HG02884 (cell line): ENCODE results near the gene LCN6.

Experiments
- ATAC-seq: cut with Tn5 transposase; IDR thresholded peaks from one replicate; pipeline ENCODE4 v1.9.1; 2021; ENCODE audit warnings: mild to moderate bottlenecking, moderate library complexity; ENCODE audit not compliant: unreplicated experiment

Gene LCN6

DNA sequence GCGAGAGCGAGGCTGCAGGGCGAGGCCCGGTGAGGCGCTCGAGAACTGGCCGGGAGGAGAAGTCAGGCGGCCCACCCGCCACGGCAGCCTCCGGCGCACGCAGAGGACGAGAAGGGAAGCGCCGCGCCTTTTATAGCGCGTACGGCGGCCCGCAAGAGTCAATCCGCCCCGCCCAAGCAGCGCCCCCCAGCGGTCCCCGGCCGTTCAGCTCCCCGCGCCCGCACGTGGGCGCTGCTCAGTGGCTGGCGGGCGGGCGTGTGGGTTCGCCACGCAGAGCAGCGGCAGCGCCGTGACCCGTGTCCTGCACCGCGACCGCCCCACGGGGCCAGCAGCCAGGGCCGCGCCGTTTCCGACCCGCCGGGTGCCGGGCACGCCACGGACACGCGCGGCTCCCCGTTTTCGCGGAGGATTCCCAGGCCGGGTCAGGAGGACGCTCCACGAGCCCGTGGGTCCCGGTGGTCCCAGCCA is 20.2 kb downstream of the LCN6 start:
- peak; percentile 51 for ATAC-seq

DNA sequence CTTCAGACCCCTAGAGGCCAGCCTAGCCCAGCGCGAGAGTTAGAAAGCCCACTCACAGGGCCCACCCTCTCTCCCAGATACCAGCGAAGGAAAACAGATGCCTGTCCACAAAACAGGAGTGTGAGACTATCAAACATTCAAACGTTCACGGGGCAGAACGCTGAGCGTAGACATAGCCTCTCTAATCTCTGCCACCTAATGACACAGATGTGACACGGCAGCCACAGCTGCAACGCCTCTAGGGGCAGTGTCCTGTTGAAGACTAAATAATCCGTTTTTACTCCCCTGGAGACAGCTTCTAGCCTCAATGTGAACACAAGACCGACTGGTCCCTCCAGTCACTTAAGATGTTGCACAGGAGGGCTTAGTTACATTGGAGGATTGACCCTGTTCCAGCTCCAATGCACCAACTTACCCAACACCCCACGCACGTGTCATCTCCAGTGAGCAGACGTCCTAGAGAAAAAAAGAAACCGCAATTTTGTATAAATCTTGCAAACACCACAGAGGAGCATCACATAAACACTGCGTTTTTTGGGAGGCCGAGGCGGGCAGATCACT is 21.6 kb downstream of the LCN6 start:
- ATAC-seq: no peak

DNA sequence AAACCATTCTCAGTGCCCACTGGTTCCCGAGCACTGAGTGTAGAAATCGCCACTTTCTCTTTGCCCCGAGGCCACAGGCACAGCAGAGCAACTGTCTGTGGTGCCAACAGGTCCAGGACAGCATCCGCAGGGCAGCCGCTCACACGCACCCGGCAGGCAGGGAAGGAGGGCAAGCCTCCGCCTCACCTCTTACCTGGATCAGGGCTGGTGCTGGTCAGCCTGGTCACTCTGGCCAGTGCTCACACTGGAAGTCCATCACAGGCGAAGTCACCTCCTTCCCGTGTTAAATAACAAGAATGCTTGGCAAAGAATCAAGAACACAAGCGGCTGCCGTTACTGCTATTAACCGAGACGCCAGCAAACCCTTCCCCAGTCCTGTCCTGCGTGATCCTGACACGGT is 22.2 kb downstream of the LCN6 start:
- ATAC-seq: no peak

DNA sequence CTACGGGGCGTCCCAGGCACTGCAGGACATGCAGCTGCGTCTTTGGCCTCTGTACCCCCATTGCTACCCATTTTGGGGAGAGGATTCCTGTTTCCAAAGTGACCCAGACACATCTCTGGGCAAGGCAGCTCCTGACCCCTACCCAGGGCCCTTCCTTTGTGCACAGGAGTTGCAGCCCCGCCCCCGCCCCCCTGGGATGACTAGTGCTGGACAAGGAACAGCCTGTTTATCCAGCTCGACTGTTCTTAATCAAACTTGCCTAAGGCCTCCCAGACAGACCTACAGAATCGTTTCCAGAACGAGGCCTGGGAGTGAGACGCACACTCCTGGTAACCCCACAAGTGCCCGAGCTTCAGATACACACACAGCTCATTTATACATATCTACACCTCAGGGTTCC is 22.7 kb downstream of the LCN6 start:
- ATAC-seq: no peak

DNA sequence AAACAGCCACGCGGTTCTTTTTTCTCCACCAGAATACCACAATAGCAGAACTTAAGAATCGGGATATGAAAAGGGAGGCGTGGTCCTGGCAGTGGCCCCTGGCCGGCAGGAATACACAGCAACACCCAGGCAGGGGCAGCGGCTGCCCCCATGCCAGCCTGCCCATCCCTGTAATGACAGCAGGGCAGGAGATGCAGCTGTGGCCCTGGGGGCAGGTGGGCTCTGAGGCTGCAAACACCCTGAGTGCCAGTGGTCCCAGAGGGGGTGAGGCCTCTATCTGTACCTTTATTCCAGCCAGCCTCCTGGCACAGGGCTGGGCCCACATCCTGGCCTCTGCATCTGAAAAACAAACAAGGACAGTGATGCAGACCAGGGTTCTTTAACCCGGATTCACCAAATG is 23.6 kb downstream of the LCN6 start:
- no peak for ATAC-seq

DNA sequence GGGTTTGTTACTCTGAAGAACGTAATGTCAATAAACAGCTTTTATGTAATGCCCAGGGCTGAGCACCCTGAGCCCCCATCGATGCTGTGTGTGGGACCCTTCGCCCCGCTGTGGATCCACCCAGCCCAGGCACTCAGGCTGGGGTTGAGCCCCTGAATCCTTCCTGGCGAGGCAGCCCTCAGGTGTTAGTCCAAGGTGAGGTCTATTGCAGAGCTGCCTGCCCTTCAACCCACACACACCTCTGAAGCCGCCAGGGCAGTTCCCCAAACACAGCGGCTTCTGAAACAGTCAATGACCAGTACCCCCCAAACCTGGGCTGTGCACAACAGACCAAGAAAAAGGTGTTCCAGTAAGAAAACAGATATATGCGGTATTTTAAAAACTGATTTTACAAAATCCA is 24.3 kb downstream of the LCN6 start:
- ATAC-seq: no peak

DNA sequence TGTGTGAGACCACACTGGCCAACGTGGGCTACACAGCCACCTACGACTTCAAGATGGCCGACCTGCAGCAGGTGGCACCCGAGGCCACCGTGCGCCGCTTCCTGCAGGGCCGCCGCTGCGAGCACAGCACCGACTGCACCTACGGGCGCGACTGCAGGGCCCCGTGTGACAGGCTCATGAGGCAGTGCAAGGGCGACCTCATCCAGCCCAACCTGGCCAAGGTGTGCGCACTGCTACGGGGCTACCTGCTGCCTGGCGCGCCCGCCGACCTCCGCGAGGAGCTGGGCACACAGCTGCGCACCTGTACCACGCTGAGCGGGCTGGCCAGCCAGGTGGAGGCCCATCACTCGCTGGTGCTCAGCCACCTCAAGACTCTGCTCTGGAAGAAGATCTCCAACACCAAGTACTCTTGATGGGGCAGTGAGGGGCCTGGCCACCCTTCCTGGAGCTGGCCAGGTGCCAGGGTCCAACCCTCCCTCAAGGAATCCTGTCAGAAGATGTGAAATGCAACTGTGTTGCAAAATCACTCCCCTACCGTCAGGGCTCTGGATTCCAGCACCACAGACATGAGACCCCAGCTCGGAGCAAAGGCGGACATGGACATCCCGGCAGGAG is 24.9 kb downstream of the LCN6 start:
- no peak for ATAC-seq

DNA sequence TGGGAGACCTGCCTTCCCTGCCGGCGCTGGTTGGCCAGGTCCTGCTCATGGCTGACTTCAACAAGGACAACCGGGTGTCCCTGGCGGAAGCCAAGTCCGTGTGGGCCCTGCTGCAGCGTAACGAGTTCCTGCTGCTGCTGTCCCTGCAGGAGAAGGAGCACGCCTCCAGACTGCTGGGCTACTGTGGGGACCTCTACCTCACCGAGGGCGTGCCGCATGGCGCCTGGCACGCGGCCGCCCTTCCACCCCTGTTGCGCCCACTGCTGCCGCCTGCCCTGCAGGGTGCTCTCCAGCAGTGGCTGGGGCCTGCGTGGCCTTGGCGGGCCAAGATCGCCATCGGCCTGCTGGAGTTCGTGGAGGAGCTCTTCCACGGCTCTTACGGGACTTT is 25.4 kb downstream of the LCN6 start:
- no peak for ATAC-seq

DNA sequence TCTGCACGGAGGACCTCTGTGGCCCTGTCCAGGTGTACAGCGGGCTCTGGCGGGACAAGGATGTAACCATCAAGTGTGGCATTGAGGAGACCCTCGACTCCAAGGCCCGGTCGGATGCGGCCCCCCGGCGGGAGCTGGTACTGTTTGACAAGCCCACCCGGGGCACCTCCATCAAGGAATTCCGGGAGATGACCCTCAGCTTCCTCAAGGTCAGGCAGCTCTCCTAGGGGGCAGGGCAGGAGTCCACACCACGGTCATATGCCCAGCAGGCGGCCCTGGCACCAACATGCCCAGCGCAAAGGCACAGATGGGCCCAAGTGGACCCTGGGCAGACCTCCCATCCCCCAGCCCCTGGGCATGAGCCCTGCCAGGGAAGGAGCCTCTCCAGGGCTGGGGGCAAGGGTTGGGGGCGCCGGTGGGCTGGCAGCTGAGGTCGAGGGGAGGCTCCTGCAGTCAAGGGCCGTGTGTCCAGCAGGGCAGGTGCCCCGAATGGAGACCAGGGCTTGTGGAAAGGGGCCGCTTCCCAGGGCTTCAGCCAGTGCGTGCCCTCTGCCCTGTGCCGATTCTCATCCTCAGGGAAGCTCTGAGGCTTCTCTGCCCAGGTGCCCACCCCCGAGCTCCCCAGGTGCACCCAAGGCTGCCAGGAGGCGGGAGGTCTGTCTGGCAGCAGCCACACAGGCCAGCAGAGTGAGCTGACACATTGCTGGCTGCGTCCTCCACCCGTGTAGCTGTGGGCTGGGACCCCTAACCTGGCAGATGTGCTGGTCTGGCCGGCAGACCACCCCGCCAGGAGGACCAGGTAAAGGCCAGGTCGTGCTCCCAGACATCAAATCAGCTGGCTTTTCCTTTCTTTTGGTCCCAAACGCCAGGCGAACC is 26.0 kb downstream of the LCN6 start:
- ATAC-seq: no peak

DNA sequence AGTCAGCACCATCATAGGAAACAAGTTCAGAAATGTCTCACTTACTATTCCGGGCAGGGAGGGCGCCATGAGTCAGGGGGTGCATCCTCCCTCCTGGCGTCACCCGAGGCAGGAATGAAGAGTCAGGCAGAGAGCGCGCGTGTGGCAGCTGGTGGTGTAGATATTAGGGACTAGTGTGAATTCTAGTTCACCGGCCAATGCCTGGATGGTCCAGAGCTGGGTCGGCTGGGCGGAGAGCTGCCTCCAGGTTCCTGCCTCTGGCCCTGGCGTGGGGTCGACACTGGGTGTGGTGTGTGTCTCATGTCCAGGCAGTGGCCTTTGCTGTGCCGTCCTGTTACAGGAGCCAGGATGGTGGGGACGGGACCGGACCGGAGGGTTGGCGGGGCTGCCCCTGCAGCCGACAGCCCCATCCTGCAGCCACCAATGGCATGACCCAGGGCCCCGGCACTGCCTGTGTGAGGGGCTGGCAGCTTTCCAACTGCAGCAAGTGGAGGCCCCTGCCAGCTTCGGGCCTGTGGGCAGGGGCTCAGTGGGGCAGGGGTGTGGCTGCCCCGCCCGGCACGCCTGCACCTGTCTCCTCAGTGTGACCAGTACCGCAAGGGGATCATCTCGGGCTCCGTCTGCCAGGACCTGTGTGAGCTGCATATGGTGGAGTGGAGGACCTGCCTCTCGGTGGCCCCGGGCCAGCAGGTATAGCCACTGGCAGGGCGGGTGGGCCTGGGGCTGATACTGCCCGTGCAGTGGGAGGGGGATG is 26.8 kb downstream of the LCN6 start:
- ATAC-seq: no peak

DNA sequence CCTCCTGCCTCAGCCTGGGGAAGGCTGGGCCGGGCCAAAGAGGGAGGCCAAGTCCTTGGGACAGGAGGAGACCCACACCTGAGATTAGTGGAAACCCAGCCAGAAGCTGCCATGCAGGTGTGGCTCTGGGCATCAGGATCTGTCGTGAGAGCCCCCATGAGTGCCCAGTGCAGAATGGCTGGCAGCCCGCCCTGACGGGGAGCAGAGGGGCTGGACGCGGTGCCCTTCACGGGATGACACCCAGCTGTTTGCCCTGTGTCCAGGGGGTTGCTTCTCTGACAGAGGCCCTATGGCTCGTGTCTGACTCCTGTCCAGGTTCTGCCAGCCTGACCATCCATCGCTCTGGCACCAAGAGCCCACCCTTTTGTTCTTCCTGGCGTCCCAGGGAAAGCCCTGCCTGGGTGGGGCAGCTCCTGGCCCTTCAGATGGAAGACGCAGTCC is 27.4 kb downstream of the LCN6 start:
- no peak for ATAC-seq

DNA sequence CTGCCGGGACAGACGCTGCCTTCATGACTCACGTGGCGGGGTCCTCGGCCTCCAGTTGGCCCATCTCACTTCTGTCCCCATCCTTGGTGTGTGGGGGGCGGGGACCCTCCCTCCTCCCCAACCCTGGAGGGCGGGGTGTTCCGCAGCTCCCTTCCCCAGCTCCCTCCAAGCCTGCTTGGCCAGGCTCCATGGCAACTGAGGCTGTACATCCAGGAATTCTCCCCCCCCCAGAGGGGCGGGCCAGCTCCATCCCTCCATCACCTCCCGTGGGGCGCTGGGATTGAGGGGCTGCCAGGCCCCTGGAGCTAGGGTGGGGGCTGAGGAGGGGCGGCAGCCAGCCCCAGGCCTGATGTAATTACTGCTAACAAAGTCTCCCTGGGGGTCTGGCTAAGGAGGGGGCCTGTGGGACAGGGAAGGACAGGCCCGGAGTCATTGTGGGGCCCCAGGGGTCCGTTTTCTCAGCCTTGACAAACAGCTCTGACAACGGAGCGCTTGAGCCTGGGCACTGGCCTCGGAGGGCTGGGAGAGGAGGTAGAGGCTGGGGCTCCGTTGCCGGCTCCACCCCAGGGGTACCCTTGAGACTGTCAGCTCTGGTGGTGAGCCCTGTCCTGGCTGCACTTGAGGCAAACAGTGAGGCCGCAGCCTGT is 28.0 kb downstream of the LCN6 start:
- no peak for ATAC-seq

DNA sequence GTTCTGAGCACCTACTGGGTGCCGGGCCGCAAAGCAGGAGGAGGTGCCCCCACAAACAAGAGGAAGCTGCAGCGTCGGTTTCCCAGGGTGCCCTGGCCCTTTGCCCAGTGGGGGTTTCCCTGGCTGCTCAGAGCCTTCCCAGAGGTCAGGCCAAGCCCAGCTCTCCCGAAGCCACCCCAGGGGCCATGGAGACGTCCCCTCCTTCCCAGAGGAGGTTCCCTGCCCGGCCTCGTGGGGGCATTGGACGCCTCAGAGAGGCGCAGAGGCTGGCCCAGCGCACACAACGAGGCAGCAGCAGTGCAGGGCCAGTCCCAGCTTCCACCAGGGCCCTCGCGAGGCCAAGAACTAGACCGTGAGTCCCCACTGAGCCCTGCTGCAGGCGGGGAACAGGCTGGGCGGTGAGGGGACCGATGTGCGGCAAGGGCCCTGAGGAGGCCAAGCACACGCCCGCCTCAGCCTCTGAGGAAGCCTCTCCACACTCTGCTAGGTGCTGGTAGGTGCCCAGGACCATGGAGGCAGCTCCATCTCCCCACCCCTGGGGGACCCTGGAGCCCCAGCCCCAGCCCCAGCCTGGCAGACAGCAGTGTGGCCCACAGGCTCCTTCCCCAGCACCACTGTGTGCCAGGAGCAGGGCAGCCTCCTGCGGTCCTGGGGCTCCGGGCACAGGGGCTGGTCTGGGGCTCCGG is 29.0 kb downstream of the LCN6 start:
- ATAC-seq: no peak

DNA sequence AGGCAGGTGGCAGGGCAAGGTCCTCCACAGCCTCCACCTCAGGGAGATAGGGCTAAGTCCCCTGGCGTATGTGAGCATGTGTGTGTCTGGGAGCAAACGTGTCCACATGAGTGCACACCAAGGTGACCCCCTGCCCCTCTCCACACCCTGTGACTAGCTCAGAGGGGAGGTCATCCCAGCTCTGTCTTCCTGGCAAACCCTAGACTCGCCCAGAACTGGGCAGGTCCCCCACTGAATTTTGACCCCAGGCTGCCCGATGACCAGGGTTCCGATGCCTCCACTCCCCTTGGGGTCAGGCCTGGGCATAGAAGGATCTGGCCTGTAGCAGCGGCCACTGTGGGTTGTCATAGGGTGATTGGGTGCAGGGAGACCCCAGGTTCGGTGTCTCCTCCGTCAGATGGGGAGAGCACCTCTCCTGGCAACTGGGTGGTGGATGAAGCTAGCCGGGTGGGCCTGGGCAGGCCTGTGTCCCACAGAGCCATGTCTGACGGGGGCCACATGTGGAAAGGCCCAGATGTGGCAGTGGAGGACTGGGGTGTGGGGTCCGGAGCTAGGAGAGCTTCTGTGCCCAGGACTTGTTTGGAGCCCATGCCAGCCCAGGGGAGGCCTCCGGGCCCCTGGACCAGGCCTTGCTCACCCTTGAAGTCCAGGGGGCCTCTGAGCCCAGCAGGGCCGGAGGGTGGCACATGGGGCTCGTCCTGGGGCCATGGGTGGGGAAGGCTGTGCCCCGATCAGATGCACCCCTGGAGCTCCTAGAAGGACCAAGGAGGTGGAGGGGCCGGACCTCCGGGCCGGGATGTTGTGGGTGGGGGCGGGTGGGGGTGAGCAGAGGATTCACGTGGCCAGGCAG is 29.8 kb downstream of the LCN6 start:
- ATAC-seq: no peak

DNA sequence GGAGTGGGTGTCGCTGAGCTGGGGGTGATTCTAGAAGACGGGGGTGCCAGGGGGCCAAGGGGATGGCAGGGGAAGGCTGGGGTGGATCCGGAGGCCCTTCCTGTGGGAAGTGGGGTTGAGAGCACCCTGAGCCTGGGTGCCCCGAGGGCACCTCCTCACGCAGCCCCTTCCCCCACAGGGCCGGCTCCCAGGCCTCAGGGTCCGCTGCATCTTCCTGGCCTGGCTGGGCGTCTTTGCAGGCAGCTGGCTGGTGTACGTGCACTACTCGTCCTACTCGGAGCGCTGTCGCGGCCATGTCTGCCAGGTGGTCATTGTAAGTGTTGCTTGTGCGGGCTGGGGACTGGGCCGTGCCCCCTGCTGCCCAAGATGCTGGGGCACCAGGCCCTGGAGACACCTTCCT is 30.9 kb downstream of the LCN6 start:
- no peak for ATAC-seq

DNA sequence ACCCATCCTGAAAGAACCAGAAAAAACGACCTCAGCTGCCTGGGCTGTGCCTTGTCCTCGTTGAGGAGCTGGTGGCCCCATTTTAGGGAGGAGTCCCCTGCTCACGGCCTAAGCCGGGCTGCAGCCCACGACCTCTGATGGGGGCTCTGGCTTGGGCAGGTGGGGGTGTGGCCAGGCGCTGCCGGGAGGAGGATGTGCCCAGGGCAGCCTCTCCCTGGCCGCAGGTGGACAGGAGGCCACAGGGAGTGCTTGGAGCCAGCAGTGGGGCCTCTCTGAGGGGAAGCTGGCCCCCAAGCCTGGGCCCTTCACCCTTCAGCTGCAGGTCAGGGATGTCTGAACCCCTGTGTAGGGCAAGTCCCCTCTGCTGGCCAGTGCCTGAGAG is 33.4 kb downstream of the LCN6 start:
- ATAC-seq: no peak

DNA sequence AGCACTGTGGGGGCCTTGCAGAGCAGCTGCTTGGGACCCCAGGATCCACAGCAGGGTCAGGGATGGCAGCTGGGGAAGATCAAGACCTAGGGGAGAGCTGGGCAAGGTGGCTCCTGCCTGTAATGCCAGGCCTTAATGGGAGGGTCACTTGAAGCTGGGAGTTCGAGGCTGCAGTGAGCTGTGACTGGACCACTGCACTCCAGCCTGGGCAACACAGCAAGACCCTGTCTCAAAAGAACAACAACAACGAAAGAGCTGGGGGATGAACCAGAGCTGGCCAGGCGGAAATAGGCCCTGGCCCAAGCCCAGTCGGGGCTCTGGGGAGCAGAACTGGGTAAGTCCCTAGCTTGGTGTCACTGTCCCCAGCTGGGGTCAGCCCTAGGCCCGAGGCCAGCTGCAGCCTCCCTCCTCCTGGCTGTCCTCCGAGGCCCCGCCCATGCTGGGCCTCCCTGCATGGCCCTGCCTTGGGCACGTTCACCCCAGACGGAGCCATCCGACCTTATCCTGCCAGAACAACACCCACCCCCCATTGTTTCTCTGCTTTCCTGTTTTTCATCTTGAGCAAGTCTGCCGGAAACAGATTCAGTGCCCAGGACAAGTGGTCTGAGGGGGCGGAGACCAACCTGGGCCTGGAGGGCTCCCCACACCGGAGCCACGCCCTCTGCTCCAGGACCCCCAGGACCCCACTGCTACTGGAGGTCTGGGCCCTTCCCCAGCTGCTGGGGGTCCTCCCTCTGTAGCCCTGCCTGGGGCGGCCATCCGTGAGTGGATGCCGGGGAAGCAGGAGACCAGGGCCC is 34.0 kb downstream of the LCN6 start:
- no peak for ATAC-seq

DNA sequence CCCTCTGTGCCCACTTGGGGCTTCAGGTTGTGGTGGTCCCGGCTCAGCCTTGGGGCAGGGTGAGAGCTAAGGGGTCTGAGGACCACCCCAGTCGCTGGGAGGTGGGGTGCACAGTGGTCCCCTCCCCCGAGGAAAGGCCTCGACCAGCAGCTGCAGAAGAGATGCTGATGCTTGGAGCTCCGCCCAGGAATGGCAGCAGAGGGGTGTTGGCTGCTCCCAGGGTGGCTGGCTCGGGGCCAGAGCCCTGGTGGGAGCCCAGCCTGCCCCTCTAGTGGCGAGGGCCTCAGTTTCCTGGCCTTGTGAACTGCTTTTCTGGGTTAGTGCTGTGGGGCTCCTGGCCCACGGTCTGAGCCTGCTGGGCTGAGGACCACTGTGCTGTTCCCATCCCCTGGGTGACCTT is 34.8 kb downstream of the LCN6 start:
- no peak for ATAC-seq
